ENCODE data around the gene APELA.

Gene APELA

DNA sequence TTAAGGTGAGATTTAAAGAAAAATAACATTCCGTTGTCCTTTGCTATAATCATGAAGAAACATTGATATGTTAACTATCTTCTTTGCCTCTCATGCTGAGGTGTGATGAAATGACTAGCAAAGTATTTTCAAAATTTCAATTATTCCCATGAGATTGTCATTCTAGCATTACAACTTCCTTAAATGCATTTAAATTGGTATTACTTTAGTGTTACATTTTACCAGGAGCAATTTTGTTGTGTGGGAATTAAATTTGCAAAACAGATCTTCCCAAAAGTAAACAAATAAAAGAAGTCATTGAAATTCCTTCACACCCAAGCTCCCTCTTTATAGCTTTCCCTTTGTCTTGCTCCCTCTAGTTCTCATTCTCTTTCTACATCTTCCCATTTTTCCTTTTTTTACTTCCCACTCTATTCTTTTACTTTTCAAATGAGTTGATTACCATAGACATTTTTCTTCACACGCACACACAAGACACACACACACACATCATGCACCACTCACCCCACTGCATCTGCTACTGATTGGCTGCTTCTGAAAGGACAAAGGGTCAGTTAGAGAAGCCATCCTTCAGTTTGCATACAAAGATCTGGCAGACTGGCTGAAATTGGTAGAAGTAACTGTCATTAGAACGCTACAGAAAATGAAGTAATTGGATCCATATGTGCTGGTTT is 10.0 kb upstream of the APELA start:
- no peak for DNase-seq (ENCODE audit: low read depth, low spot score)
- POLR2A ChIA-PET: no interaction called here
- CTCF ChIA-PET: no interaction called here
- TF ChIP-seq, protein P1, sequence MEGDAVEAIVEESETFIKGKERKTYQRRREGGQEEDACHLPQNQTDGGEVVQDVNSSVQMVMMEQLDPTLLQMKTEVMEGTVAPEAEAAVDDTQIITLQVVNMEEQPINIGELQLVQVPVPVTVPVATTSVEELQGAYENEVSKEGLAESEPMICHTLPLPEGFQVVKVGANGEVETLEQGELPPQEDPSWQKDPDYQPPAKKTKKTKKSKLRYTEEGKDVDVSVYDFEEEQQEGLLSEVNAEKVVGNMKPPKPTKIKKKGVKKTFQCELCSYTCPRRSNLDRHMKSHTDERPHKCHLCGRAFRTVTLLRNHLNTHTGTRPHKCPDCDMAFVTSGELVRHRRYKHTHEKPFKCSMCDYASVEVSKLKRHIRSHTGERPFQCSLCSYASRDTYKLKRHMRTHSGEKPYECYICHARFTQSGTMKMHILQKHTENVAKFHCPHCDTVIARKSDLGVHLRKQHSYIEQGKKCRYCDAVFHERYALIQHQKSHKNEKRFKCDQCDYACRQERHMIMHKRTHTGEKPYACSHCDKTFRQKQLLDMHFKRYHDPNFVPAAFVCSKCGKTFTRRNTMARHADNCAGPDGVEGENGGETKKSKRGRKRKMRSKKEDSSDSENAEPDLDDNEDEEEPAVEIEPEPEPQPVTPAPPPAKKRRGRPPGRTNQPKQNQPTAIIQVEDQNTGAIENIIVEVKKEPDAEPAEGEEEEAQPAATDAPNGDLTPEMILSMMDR (IDR thresholded peaks at IDR 0.05; ENCODE audit: insufficient read depth, low read length, missing control alignments): no peak
- no peak overlapping the region for H3K4me3 ChIP-seq (ENCODE audit: low read depth, low read length)

DNA sequence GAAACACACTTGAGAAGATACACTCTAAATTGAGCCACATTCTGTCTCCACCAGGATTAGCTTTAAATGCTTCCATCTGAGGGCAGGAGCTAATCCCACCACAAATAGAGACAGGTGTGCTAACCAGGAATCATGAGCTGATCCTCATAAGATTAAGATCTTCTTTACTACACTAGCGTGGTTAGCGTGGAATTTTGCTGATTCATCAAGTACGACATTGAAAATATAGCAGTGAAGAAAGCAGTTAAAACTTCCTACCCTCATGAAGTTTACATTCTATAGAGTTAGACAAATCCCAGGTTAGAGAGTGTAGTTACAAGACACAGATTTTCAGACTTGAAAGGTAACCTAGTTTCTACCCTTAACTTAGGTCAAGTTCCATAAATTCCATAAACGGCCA is 5.3 kb upstream of the APELA start:
- TF ChIP-seq, protein P1 (IDR thresholded peaks at IDR 0.05; ENCODE audit: insufficient read depth, low read length, missing control alignments): no peak
- ChIA-PET POLR2A (no interaction called here), CTCF (no interaction called here)
- no peak overlapping the region for H3K4me3 ChIP-seq (ENCODE audit: low read depth, low read length)
- no peak for DNase-seq (ENCODE audit: low read depth, low spot score)

DNA sequence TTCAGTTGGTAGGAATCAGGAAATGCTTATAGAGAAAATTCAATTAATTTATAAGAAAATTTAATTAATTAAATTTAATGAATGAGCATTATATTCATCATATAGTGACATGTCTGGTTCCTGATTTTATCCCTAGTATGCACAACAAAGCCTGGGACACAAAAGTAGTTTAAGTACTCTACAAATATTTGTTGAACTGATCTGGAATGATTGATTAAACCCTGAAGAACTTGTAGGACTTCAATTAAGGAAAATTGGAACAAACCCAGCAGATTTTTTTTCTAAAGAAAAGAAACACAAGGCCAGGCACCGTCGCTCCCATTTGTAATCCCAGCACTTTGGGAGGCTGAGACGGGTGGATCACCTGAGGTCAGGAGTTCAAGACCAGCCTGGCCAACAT is 4.5 kb upstream of the APELA start:
- no peak overlapping the region for H3K4me3 ChIP-seq (ENCODE audit: low read depth, low read length)
- POLR2A ChIA-PET: no interaction called here
- TF ChIP-seq, protein P1 (IDR thresholded peaks at IDR 0.05; ENCODE audit: insufficient read depth, low read length, missing control alignments): no peak
- no peak for DNase-seq (ENCODE audit: low read depth, low spot score)
- CTCF ChIA-PET: no interaction called here

DNA sequence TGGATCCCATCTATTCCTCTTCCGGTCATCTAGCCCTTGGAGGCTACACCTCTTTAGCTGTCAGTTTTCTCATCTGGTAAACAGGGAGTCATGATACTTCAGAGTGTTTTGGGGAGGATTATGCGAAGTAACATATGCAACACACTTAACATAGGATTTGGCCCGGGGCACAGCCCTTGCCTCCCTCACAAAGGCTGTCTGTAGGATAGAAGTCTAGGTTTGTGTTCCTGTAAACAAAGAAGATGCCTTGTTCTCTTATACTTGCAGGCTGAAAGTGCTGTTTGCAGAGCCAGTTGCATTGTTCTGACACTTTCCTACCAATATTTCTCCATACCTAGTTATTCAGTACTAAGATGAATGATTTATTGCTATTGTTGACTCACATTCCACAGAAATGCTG is 2.2 kb upstream of the APELA start:
- ChIA-PET CTCF (no interaction called here), POLR2A (no interaction called here)
- no peak for DNase-seq (ENCODE audit: low read depth, low spot score)
- TF ChIP-seq, protein P1 (IDR thresholded peaks at IDR 0.05; ENCODE audit: insufficient read depth, low read length, missing control alignments): no peak
- no peak overlapping the region for H3K4me3 ChIP-seq (ENCODE audit: low read depth, low read length)

DNA sequence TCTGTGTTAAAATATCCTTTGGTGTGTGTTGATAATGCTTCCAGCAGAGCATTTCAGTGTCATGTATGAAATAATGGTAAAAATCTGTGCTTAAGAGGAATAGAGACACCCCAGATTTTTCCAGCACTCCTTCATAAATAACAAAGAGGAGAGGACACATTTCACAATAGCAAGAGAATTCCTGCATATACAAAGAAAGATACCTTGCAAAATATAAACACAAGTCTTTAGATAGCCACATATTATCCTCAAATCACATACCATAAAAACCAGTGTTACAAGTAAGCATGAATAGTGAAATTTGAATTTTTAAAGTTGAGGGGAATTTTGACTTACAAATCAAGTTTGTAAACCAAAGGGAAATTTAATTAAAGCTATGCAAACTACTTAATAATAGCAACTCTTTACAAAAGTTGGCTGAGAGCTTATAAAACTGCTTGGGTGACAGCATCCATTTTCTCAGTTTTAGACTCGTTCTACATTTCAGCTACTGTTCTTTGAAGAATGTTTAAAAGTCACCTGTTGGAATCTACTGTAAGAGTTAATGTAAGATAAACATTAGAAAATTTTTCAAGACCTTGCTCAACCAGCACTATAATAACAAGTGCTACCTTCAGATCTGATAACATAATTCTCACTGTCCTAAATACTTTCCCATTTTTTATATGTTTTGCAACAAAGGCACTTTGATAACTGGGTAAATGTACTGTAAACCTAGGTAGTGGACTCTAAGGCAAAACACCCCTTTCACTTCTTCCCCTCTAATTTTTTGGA is 3.7 kb downstream of the APELA start:
- TF ChIP-seq, protein P1 (IDR thresholded peaks at IDR 0.05; ENCODE audit: insufficient read depth, low read length, missing control alignments): no peak
- CTCF ChIA-PET: no interaction called here
- H3K4me3 ChIP-seq (ENCODE audit: low read depth, low read length): no peak overlapping the region
- POLR2A ChIA-PET: no interaction called here
- DNase-seq (ENCODE audit: low read depth, low spot score): no peak

DNA sequence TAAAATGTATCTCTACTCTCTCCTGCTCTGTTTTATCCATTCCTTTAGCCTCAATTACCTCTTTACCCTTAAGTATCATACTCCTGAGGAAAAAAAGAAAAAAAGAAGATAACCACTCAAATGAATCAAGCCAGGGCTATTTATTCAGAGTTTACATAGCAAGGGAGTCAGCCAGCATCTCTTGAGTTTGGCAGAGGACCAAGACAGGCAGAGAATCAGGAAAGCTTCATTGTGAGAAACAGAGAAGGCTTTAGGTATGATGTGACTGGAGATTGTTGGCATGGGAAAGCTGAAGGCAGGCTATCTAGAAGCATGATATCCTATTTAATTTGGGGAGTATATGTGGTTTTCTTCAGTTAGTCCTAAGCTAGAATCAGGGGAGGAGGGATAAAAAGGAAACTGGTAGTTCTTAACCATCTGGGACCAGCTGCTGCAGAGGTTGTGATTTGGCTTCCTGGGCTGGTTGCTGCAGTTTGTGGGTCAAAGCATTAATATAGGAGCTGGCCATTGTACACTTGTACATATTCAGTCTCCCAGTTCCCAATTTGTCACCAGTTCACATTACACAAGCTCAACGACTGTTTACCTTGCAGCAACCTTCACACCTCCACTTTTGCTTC is 11.2 kb downstream of the APELA start:
- POLR2A ChIA-PET: no interaction called here
- CTCF ChIA-PET: no interaction called here
- DNase-seq (ENCODE audit: low read depth, low spot score): no peak
- TF ChIP-seq, protein P1 (IDR thresholded peaks at IDR 0.05; ENCODE audit: insufficient read depth, low read length, missing control alignments): no peak
- no peak overlapping the region for H3K4me3 ChIP-seq (ENCODE audit: low read depth, low read length)
